GM12878 (cell line): ENCODE results near the gene MDC1. TPM values are rescaled to one million over a fixed set of nuclear protein-coding genes. Genes with fewer than 3 reads are reported as not detected.

Source experiments
- ATAC-seq: fragments of 200-7000 bp; cut with Tn5 transposase; 3 replicates; pipeline ENCODE4 v1.9.1; 2020; ENCODE audit warnings: mild to moderate bottlenecking, moderate library complexity
- BruUV-seq: library from RNA; stranded (reverse); fragments of 400-500 nt; replicated peaks from 2 replicates; lab custom pipeline; 2021; lab: Mats Ljungman, UMichigan
- CTCF ChIA-PET: fragments of 300-600 bp; sonication (Branson Sonifier 250); formaldehyde crosslinking; extraction: SDS; loops from one replicate; lab custom pipeline; 2021; ENCODE audit warnings: inconsistent platforms; lab: Yijun Ruan, JAX
- POLR2A ChIA-PET: fragments of 350-600 bp; formaldehyde crosslinking; extraction: SDS; loops from one replicate; lab custom pipeline; 2021; ENCODE audit warnings: inconsistent platforms; lab: Charles Lee
- RAD21 ChIA-PET: fragments of 300-600 bp; sonication (Branson Sonifier 250); formaldehyde crosslinking; loops from one replicate; lab custom pipeline; 2023; ENCODE audit warnings: antibody characterized with exemption; ENCODE audit not compliant: unreplicated experiment; lab: Charles Lee
- SMC1A ChIA-PET: fragments of 300-600 bp; sonication (Branson Sonifier 250); formaldehyde crosslinking; loops from one replicate; lab custom pipeline; 2023; ENCODE audit not compliant: unreplicated experiment, uncharacterized antibody; lab: Charles Lee
- DNase-seq: peaks from one replicate; pipeline ENCODE4 v3.0.0-alpha.2; 2011; ENCODE audit warnings: low read depth, low spot score
- FAIRE-seq: peaks from 3 replicates; lab custom pipeline; 2011; peaks lifted over from hg19 to GRCh38; lab: Jason Lieb, UNC
- H2AFZ ChIP-seq: 2 replicates; pipeline ENCODE4 v1.6.0; 2011; ENCODE audit warnings: low read depth, low read length, control low read depth; ENCODE audit not compliant: control insufficient read depth
- H3K27ac ChIP-seq: 2 replicates; pipeline ENCODE4 v1.5.1; 2011; ENCODE audit warnings: control low read depth; ENCODE audit not compliant: control insufficient read depth, insufficient read depth
- H3K27me3 ChIP-seq, 2 experiments: replicated peaks in 1 of 2; 2 replicates each; pipeline versions ENCODE4 v1.6.0 to v1.6.1; 2011; ENCODE audit warnings: low read length in 1 of 2; ENCODE audit not compliant: control insufficient read depth in 2 of 2, insufficient read depth in 2 of 2
- H3K36me3 ChIP-seq, 2 experiments: 2 replicates each; pipeline ENCODE4 v1.5.1; 2011; ENCODE audit warnings: low read length in 1 of 2; ENCODE audit not compliant: control insufficient read depth in 2 of 2, insufficient read depth in 2 of 2
- H3K4me1 ChIP-seq: 2 replicates; pipeline ENCODE4 v1.6.1; 2011; ENCODE audit warnings: mild to moderate bottlenecking, low read length, moderate library complexity, mixed read lengths; ENCODE audit not compliant: control insufficient read depth, insufficient read depth
- H3K4me2 ChIP-seq: 2 replicates; pipeline ENCODE4 v1.6.0; 2011; ENCODE audit warnings: control low read depth; ENCODE audit not compliant: control insufficient read depth, insufficient read depth
- H3K4me3 ChIP-seq: fragments of 200-600 bp; sonication (generic); 2 replicates; pipeline ENCODE4 v1.5.1; 2016
- H3K79me2 ChIP-seq: 2 replicates; pipeline ENCODE4 v1.6.0; 2011; ENCODE audit warnings: low read length; ENCODE audit not compliant: control insufficient read depth, insufficient read depth
- H3K9ac ChIP-seq: 2 replicates; pipeline ENCODE4 v1.8.0; 2011; ENCODE audit warnings: low read length, control low read depth, mixed read lengths; ENCODE audit not compliant: control insufficient read depth, insufficient read depth
- H3K9me3 ChIP-seq: replicated peaks from 3 replicates; pipeline ENCODE4 v1.5.1; 2011; ENCODE audit warnings: mild to moderate bottlenecking, low read length; ENCODE audit not compliant: control insufficient read depth, insufficient read depth
- H4K20me1 ChIP-seq: 2 replicates; pipeline ENCODE4 v1.6.0; 2011; ENCODE audit not compliant: control insufficient read depth, insufficient read depth
- ATF2 ChIP-seq: IDR thresholded peaks from 2 replicates; pipeline ENCODE4 v1.6.1; 2012; ENCODE audit warnings: low read length, inconsistent platforms
- CEBPZ ChIP-seq: fragments of 150-350 bp; IDR thresholded peaks from 2 replicates; pipeline ENCODE4 v1.6.1; 2016; ENCODE audit warnings: low read depth, low read length
- EGR1 ChIP-seq, 2 experiments: IDR thresholded peaks; 1 replicate in 1 of 2; 2 replicates in 1 of 2; pipeline ENCODE4 v1.6.1; 2011 to 2012; ENCODE audit warnings: low read depth in 2 of 2, low read length in 2 of 2, borderline replicate concordance in 1 of 2, mild to moderate bottlenecking in 1 of 2, moderate library complexity in 1 of 2
- GABPA ChIP-seq: IDR thresholded peaks from 2 replicates; pipeline ENCODE4 v1.6.1; 2014; ENCODE audit warnings: antibody characterized with exemption, low read depth, mild to moderate bottlenecking, inconsistent platforms
- MEF2A ChIP-seq: IDR thresholded peaks from 2 replicates; pipeline ENCODE4 v1.6.1; 2011; ENCODE audit warnings: low read depth, mild to moderate bottlenecking, low read length, moderate library complexity; ENCODE audit not compliant: insufficient read depth
- NFYA ChIP-seq: IDR thresholded peaks from 2 replicates; pipeline ENCODE4 v1.6.1; 2011; ENCODE audit warnings: low read depth, mild to moderate bottlenecking, low read length, improper control_type of control experiment, borderline replicate concordance
- NFYB ChIP-seq: IDR thresholded peaks from 2 replicates; pipeline ENCODE4 v1.6.1; 2011; ENCODE audit warnings: low read depth, mild to moderate bottlenecking, low read length, improper control_type of control experiment, moderate library complexity; ENCODE audit not compliant: insufficient read depth
- WGBS: methylation state at CpG from one replicate; pipeline ENCODE4 v1.1.6; 2016; ENCODE audit warnings: low lambda C conversion rate; ENCODE audit not compliant: insufficient replicate concordance, insufficient coverage; ENCODE audit errors: missing lambda C conversion rate; 5-methylcytosine and 5-hydroxymethylcytosine counted together
- in situ Hi-C: fragments of 300-500 bp; cut with MboI; formaldehyde crosslinking; loops from 9 replicates; pipeline ENCODE4 v1.14.3; 2018; ENCODE audit warnings: mixed read lengths
- intact Hi-C: fragments of 100-400 bp; cut with micrococcal nuclease; formaldehyde crosslinking; loops from one replicate; pipeline ENCODE4 v1.14.2; 2022; ENCODE audit not compliant: unreplicated experiment
- polyA plus RNA-seq, 11 experiments: library from polyadenylated mRNA; depleted of rRNA in 4 of 11; unstranded in 6 of 11; stranded (reverse) in 5 of 11; fragments of >200 nt; fragmentation: Nextera tagmentation in 4 of 11; fragmentation: Illumina TruSeq in 1 of 11; extraction: Ambion mirVana in 4 of 11; extraction: Trizol in 1 of 11; gene quantifications; 1 replicate in 1 of 11; 2 replicates in 10 of 11; pipeline versions ENCODE4 v1.2.1 to v1.2.3, GENCODE V29; 2011 to 2016; ENCODE audit warnings: inconsistent platforms in 2 of 11, missing spikeins in 2 of 11, low read depth in 1 of 11
- total RNA-seq, 4 experiments: library from RNA; depleted of rRNA in 3 of 4; stranded (reverse); fragments of >200 nt in 3 of 4; fragmentation: Illumina TruSeq in 1 of 4; extraction: Trizol in 1 of 4; gene quantifications; 2 replicates each; pipeline versions ENCODE4 v1.2.1 to v1.2.3, GENCODE V29; 2013 to 2021

Gene MDC1
- total and polyA plus RNA-seq, 10 of the 15 experiments (the other 5 are each of a cell fraction or from before 2014, with no cell fraction given), result 5.1 to 62.5 (median 22.4) TPM

- 73% methylated on average over 12 of the region's 12 CpGs for WGBS
- Histone ChIP-seq H3K9me3 (no peaks in the 10 kb centered on the region), H4K20me1 (no peaks in the 10 kb centered on the region), H3K4me3 (no peak overlapping the region), H3K4me1 (no peaks in the 10 kb centered on the region), H3K79me2 (no peaks in the 10 kb centered on the region), H3K27ac (no peak overlapping the region), H3K9ac (no peak overlapping the region), H3K27me3 (no peaks in the 10 kb centered on the region), H3K36me3 (no peaks in the 10 kb centered on the region), H3K4me2 (no peak overlapping the region), H2AFZ (no peak overlapping the region)
- BruUV-seq, result no TSS peak
- DNase-seq (no peak), ATAC-seq (no peak), FAIRE-seq (no peak)
- ChIA-PET SMC1A (interaction anchor here (0.7 to 1.4 kb wide), 2 partner anchors 9 to 65 kb away, joined by 3 to 5 read pairs; no protein-coding TSS in a partner anchor), POLR2A (interaction anchor here (0.6 kb wide), 2 partner anchors 19 to 1869 kb away, joined by 3 to 4 read pairs; no protein-coding TSS in a partner anchor), RAD21 (no interaction called here), CTCF (interaction anchor here (1.4 kb wide), 1 partner anchor 12 kb away, joined by 5 read pairs; no protein-coding TSS in a partner anchor)
- intact Hi-C loops (no loop called here), in situ Hi-C loops (no loop called here)
- no peak for TF ChIP-seq NFYA
Observed at GRCh38 chr6:30749554-30750378, 32.7 kb upstream of the MDC1 start.

GRCh38 chr6:30748851-30749540 is 31.9 kb upstream of the MDC1 start:
- in situ Hi-C loops (no loop called here), intact Hi-C loops (no loop called here)
- TF ChIP-seq CEBPZ (no peak), EGR1 (IDR thresholded peaks at IDR 0.05; ENCODE audit: borderline replicate concordance in 1 of 2, low read depth in 2 of 2, low read length in 2 of 2) (no peak), GABPA (no peak), ATF2 (no peak), NFYB (no peak), MEF2A (no peak)

More at GRCh38 chr6:30748851-30749540, 31.9 kb upstream of the MDC1 start:
- WGBS, result 45% methylated on average over 8 of the region's 8 CpGs
- H3K27me3 ChIP-seq, result no peaks in the 10 kb centered on the region
- DNase-seq (no peak), ATAC-seq (no peak), FAIRE-seq (no peak)
- no peaks in the 10 kb centered on the region for H4K20me1 ChIP-seq
- H2AFZ ChIP-seq, result no peak overlapping the region
- no TSS peak for BruUV-seq
- SMC1A ChIA-PET, result interaction anchor here (0.7 to 1.4 kb wide), 2 partner anchors 10 to 66 kb away, joined by 3 to 5 read pairs; no protein-coding TSS in a partner anchor
- H3K4me1 ChIP-seq, result peaks cover 4% of the 10 kb centered on the region; the same call in 1 of the 2 replicates
- H3K4me3 ChIP-seq, result no peak overlapping the region
- RAD21 ChIA-PET, result no interaction called here
- POLR2A ChIA-PET, result interaction anchor here (0.6 kb wide), 1 partner anchor 18 kb away, joined by 4 read pairs; no protein-coding TSS in a partner anchor
- H3K4me2 ChIP-seq, result no peak overlapping the region
- CTCF ChIA-PET, result interaction anchor here (1.4 kb wide), 1 partner anchor 11 kb away, joined by 5 read pairs; no protein-coding TSS in a partner anchor
- H3K9me3 ChIP-seq, result no peaks in the 10 kb centered on the region
- H3K27ac ChIP-seq, result no peak overlapping the region
- H3K36me3 ChIP-seq, result no peaks in the 10 kb centered on the region
- H3K79me2 ChIP-seq, result peaks cover 4% of the 10 kb centered on the region; the same call in 1 of the 2 replicates
- H3K9ac ChIP-seq, result no peak overlapping the region
